T follicular helper cell (primary cell): ENCODE data around the gene PHKA2.
"Not testable (repeated sequence)": the region's sequence is repeated elsewhere in the genome, so short reads cannot be mapped to it uniquely, and the experiment has no call there.

Experiments used
- DNase-seq: peaks from one replicate; pipeline ENCODE4 v3.0.0-alpha.2; 2020; ENCODE audit warnings: low read depth

PHKA2 gene

GRCh38 chrX:18864390-18864920 is 119.5 kb downstream of the PHKA2 start:
- no peak for DNase-seq

GRCh38 chrX:18861511-18861910 is 122.4 kb downstream of the PHKA2 start:
- no peak for DNase-seq

GRCh38 chrX:18856645-18856997 is 127.3 kb downstream of the PHKA2 start:
- DNase-seq, result no peak

GRCh38 chrX:18855919-18856644 is 127.8 kb downstream of the PHKA2 start:
- no peak for DNase-seq

- not testable (repeated sequence) for DNase-seq
These were observed 136.0 kb downstream of the PHKA2 start for GRCh38 chrX:18847901-18848300.
